PFSK-1 (cell line): ENCODE measurements around the gene GPLD1. TPM values are rescaled to one million over a fixed set of nuclear protein-coding genes. Genes with fewer than 3 reads are reported as not detected.

Experiments
- FOXP2 ChIP-seq: optimal IDR thresholded peaks from 2 replicates; pipeline ENCODE3; 2011; ENCODE audit warnings: borderline replicate concordance, control low read depth, inconsistent platforms; ENCODE audit not compliant: insufficient read depth; ENCODE audit errors: extremely low read length, extremely low read depth
- POLR2AphosphoS5 ChIP-seq: IDR thresholded peaks from 2 replicates; pipeline ENCODE4 v1.6.1; 2012; ENCODE audit warnings: low read depth, mild to moderate bottlenecking, control low read depth, low read length, moderate library complexity
- REST ChIP-seq, 2 experiments: IDR thresholded peaks; 2 replicates each; pipeline versions ENCODE4 v1.6.1 to v1.8.0; 2011 to 2012; ENCODE audit warnings: low read depth in 2 of 2, low read length in 2 of 2, control low read depth in 1 of 2, inconsistent platforms in 1 of 2, mild to moderate bottlenecking in 1 of 2, moderate library complexity in 1 of 2; ENCODE audit not compliant: insufficient read depth in 1 of 2
- SIN3A ChIP-seq: IDR thresholded peaks from 2 replicates; pipeline ENCODE4 v1.6.1; 2012; ENCODE audit warnings: mild to moderate bottlenecking, low read length, moderate library complexity, borderline replicate concordance; ENCODE audit not compliant: insufficient read depth
- TAF1 ChIP-seq: IDR thresholded peaks from 2 replicates; pipeline ENCODE4 v1.6.1; 2012; ENCODE audit warnings: low read length, control low read depth, borderline replicate concordance; ENCODE audit not compliant: insufficient read depth
- polyA plus RNA-seq: library from polyadenylated mRNA; unstranded; fragments of >200 nt; gene quantifications from one replicate; pipeline ENCODE4 v1.2.1, GENCODE V29; 2012; ENCODE audit warnings: low read depth, missing spikeins; ENCODE audit not compliant: insufficient read length

Gene GPLD1, protein sequence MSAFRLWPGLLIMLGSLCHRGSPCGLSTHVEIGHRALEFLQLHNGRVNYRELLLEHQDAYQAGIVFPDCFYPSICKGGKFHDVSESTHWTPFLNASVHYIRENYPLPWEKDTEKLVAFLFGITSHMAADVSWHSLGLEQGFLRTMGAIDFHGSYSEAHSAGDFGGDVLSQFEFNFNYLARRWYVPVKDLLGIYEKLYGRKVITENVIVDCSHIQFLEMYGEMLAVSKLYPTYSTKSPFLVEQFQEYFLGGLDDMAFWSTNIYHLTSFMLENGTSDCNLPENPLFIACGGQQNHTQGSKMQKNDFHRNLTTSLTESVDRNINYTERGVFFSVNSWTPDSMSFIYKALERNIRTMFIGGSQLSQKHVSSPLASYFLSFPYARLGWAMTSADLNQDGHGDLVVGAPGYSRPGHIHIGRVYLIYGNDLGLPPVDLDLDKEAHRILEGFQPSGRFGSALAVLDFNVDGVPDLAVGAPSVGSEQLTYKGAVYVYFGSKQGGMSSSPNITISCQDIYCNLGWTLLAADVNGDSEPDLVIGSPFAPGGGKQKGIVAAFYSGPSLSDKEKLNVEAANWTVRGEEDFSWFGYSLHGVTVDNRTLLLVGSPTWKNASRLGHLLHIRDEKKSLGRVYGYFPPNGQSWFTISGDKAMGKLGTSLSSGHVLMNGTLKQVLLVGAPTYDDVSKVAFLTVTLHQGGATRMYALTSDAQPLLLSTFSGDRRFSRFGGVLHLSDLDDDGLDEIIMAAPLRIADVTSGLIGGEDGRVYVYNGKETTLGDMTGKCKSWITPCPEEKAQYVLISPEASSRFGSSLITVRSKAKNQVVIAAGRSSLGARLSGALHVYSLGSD
- polyA plus RNA-seq: 0.15 TPM

DNA sequence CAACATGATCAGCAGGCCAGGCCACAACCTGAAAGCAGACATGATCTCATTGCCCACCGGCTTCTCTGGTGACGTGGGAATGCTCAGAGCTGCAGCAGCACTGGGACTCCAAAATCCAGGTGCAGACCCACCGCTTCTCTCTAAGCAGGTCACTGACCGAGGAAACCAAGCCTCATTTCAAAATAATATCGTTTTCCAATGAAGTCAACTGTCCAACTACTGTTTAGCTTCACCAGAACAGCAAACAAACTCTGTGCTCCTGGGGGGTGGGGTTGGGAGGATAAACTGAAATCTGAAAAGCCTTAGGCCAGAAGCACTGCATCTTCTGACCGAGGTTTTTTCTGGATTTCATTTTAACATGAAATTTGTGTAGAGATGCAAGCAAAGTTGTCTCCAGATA lies at the start of gene GPLD1:
GPLD1 (minus strand) TSS at position 109 of the 400 bp plus-strand sequence; CDS start at position 42, 67 bp downstream.
- TF ChIP-seq POLR2AphosphoS5 (no peak), SIN3A (no peak), REST (IDR thresholded peaks at IDR 0.05; ENCODE audit: insufficient read depth in 1 of 2, low read depth in 2 of 2, low read length in 2 of 2) (no peak), FOXP2 (no peak), TAF1 (no peak)

DNA sequence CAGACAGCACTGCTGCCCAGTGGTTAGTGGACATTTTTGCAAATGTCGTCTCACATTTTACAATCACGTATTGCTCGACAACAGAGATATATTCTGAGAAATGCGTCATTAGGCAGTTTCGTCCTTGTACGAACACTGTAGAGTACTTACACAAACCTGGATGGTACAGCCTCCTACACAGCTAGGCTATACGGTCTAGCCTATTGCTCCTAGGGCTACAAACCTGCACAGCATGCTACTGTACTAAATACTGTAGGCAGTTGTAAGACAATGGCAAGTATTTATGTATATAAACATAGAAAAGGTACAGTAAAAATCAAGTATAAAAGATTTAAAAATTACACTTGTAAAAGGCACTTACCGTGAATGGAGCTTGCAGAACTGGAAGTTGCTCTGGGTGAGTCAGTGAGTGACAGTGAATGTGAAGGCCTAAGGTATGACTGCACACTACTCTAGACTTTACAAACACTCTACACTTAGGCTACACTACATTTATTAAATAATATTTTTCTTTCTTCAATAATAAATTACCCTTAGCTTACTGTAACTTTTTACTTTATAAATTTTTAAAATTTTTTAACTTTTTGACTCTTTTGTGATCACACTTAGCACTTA lies 48.5 kb upstream of the GPLD1 start:
- no peak for TF ChIP-seq SIN3A
- no peak for TF ChIP-seq REST (IDR thresholded peaks at IDR 0.05; ENCODE audit: insufficient read depth in 1 of 2, low read depth in 2 of 2, low read length in 2 of 2)
- TF ChIP-seq TAF1: no peak
- TF ChIP-seq POLR2AphosphoS5: no peak
- TF ChIP-seq FOXP2: no peak

- no peak for TF ChIP-seq POLR2AphosphoS5
- no peak for TF ChIP-seq TAF1
- no peak for TF ChIP-seq SIN3A
- no peak for TF ChIP-seq FOXP2
- TF ChIP-seq REST (IDR thresholded peaks at IDR 0.05; ENCODE audit: insufficient read depth in 1 of 2, low read depth in 2 of 2, low read length in 2 of 2): no peak
Measured at GRCh38 chr6:24537082-24537699, 47.8 kb upstream of the GPLD1 start.

DNA sequence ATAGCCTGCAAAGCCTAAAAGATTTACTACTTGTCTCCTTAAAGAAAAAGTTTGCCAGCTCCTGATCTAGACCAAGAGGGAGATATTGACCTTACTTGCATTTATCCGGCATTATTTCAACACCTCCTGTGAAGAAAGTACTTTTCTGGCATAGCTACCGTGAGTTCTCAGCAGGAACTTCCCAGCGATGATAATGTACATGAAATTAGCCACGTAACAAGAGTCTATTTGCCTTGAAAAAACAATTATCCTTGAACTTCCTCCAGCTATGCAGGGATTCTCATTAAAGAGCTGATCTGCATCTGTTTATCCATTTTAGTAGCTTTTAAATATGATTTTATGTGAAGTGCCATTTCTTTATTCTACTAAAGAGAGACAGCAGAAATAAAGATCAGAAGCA lies 47.1 kb upstream of the GPLD1 start:
- TF ChIP-seq REST (IDR thresholded peaks at IDR 0.05; ENCODE audit: insufficient read depth in 1 of 2, low read depth in 2 of 2, low read length in 2 of 2) (no peak), FOXP2 (no peak), TAF1 (no peak), SIN3A (no peak), POLR2AphosphoS5 (no peak)
